Measurements from ENCODE around the gene ESF1. TPM values are rescaled to one million over a fixed set of nuclear protein-coding genes. Genes with fewer than 3 reads are reported as not detected.
"Not testable (repeated sequence)": the region's sequence is repeated elsewhere in the genome, so short reads cannot be mapped to it uniquely, and the experiment has no call there.

The ESF1 gene
- total RNA-seq, 1 donor from 2014 or later = 15.1 TPM

DNA sequence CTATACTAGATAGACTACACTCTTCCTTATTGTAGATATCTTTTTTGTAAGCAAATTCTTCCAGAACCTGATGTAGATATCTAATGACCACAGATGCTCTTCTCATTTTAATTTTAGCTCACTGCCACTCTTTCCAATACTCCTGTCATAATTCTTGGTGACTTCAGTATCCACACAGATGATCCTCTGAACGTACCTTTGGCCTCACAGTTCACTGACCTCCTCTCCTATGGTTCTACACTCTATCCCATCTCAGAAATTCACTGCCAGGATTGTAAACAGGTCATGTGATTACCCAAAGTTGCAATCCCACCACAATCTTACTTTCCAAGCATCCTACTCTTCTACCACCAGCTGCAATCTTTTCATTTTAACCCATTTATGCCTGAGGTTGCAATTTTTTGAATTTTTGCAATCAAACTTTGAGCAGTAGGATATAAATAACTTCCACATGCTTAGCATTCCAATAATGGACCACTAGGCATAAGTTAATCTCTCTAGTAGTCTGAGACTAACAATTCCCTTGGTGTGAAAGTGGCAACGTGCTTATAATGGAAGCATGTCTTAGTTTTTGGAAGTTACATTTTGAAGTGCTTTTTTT, 31.2 kb downstream of the ESF1 start:
- DNase-seq (ENCODE audit: low spot score) = no peak
- intact Hi-C loops (cut with DNase I) = no loop called here

DNA sequence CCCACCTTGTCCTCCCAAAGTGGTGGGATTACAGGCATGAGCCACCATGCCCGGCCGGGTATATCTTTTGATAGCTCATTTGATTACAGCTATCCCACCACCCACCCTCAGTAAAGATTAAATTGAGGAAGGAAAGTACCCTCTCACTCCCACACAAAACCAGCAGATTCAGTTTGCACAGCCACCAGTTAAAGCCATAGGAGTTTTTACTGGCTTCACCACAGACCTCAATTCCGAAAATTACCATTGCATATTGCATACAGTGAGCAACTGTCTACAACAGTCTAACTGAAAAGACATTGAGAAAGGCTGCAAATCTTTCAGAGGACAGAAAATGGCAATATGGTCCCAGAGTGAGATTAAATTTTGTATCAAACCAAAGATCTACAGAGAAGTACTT, 34.9 kb downstream of the ESF1 start:
- intact Hi-C loops (cut with DNase I) = no loop called here

DNA sequence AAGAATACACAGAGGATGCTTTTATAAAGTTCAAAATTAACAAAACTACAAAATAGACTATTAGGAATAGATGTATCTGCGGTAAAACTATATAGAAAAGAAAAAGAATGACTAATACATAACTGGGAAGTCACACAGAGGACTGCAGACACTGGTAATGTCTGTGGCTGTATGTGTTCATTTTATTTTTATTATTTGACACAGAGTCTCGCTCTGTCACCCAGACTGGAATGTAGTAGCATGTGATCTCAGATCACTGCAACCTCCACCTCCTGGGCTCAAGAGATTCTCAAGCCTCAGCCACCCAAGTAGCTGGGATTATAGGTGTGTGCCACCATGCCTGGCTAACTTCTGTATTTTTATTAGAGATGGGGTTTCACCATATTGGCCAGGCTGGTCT, 38.9 kb downstream of the ESF1 start:
- intact Hi-C loops (cut with DNase I) = no loop called here
- no peak for DNase-seq (ENCODE audit: low spot score)

More for the DNA sequence above, 34.9 kb downstream of the ESF1 start:
- DNase-seq (ENCODE audit: low spot score) = no peak

DNA sequence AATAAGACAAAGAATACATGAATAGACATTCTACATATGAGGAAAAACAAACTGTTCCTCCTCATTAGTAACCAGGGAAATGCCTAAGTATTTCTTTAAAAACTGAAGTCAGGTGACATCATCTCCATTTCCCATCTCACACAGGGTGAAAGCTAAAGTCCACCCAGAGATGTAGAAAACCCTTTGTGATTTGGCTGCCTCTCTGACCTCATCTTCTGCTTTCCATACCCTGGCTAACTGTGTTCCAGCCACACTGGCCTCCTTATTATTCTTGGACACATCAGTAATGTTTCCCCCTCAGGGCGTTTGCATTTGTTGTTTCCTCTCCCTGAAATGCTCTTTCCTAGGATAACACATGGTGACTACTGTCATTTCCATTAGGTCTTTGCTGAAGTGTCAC, 40.4 kb downstream of the ESF1 start:
- intact Hi-C loops (cut with DNase I) = no loop called here
- no peak for DNase-seq (ENCODE audit: low spot score)

DNA sequence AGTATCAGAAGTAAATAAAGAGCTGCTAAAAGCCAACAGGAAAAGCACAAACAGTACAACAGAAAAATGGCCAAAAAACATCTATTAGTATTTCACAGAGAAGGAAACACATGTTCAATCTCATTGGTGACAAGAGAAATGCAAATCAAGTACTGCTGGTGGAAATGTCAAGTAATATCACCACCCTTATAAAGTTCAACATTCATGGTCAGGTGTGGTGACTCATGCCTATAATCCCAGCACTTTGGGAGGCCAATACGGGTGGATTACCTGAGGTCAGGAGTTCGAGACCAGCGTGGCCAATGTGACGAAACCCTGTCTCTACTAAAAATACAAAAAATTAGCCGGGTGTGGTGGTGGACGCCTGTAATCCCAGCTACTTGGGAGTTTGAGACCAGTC, 42.8 kb downstream of the ESF1 start:
- DNase-seq (ENCODE audit: low spot score) = no peak
- intact Hi-C loops (cut with DNase I) = no loop called here

DNA sequence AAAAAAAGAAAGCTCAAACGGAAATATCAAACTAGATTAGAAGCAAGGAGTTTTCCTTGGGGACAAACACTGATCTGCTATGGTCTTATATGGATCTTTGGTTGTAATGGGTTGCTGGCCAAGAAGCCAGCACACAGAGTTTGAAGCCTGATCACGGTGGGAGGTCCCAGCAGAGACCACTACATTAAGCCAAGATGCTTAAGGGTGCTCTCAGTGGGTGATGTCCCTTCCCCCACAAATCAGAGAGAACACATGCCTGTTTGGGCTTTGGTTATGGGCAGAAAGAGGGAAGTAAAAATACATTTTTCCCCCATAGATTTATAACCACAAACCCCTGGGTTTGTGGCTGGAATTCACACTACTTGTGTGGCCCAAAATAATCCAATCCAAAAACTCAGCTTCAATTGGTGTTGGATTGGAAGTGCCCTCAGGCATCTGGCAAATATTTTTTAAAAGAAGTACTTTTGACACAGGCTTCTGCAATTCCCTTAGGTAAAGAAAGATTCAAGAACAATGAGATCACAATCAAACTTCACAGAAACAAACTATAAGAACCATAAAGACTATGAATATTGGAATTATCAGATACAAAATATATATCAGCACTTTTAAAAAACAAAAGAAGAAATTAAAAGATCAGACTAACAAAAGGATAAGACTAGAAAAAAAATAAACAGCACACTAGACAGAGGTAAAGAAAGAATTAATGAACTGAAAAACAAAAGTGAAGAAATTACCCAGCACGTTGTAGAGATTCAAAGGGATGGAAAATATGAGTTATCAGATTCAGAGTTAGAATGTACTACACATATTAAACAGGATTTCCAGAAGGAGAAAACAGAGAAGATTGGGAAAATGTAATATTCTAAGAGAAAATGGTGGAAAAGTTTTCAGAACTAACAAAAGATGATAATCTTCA, 44.7 kb downstream of the ESF1 start:
- no peak for DNase-seq (ENCODE audit: low spot score)
- intact Hi-C loops (cut with DNase I) = no loop called here

DNA sequence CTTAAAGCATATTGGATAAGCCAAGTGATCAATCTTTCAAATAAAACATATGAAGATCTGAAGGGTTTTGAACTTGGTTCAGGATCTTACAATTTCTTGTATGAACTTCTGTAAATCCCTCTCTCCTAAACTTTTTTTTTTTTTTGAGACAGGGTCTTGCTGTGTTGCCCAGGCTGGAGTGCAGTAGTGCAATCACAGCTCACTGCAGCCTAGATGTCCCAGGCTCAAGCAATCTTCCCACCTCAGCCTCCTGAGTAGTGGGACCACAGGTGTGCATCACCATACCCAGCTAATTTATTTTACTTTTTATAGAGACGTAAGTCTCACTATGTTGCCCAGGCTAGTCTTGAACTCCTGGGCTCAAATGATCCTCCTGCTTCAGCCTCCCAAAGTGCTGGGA, 46.5 kb downstream of the ESF1 start:
- DNase-seq (ENCODE audit: low spot score); intact Hi-C loops (cut with DNase I): not testable (repeated sequence)

DNA sequence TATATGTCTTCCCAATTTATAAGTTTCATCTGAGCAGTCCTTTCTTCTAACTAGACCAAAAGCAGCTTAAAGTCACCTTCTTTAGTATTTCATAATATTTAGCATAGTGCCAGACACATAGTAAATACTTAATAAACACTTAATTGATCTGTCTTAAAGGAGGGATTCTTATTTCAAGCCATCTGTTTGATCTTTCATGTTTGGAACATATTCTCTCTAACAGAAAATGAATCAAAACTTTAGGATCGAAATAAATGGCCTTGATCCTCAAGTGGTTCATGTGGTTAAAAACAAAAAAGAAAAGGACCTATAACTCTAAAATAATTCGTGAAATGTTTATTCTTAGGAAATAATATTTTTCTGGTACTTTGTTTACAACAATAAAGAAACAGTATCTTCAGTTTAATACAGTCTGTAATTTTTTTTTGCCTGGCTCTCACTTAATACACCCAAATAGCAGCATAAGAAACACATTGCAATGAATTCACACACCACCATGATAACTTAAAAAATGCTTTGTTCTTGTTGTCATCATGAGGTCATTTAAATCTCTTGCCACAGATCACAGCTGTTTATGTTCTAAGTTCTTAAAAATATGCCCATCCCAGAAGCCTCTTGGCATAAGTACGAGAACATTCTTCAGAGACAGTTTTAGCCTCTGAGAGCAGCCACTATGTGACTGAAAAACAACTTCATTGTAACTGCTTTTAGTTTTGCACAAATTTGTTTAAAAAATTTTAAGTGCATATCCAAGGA, 48.1 kb downstream of the ESF1 start:
- intact Hi-C loops (cut with DNase I) = no loop called here
- no peak for DNase-seq (ENCODE audit: low spot score)

DNA sequence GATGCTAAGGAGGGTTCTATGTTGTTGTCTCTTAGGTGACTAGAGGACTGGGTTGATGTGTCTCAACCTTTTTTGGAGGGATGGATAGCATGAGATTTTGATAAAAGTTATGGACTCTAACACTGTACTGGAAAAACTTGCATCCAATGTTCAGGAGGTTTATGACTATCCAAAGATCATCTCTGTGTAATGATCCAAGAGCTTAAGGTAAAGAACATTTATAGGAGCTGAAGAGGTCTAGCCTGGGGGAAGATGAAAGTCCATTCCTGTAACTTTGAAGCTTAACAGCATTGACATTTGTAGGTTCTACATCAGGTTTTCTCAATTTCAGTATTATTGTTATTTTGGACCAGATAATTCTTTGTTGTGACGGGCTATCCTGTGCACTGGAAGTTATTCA, 48.9 kb downstream of the ESF1 start:
- DNase-seq (ENCODE audit: low spot score) = no peak
- intact Hi-C loops (cut with DNase I) = no loop called here

DNA sequence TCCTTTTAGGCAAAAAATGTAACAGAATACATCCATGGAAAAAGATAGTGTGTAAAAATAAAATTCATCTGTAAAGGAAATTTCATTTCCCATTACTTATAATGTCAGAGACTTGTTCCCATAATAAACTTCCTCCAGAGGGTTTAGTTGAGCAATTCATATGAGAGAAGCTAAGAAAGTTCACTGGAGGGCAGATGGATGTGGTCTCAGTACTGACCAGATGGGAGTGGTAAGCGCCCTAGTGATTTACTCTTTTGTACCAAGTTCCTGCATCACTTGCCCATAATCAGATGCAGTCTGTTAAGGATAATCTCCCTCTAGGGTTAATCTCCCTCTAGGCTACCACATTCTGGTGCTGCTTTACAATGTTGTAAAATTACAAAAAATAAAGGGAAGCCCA, 61.7 kb downstream of the ESF1 start:
- intact Hi-C loops (cut with DNase I) = no loop called here

DNA sequence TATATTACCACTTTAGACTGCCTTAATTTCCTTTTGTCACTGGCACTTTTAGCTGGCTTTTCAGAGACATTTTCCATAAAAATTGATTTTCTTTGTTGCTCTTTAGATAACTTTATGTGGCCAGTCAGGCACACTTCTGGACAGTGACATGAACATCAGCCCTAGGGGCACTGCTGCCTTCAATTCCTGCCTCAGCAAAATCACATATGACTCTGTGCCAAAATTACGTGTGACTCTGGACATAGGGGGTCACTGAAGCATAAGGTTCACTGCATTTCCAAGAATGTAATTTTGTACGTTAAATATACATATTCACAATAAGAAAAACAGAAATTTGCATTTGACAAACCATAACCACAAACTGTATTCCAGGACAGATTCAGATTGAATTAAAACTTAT, 66.5 kb downstream of the ESF1 start:
- intact Hi-C loops (cut with DNase I) = no loop called here
- no peak for DNase-seq (ENCODE audit: low spot score)

More for the DNA sequence above, 61.7 kb downstream of the ESF1 start:
- no peak for DNase-seq (ENCODE audit: low spot score)

DNA sequence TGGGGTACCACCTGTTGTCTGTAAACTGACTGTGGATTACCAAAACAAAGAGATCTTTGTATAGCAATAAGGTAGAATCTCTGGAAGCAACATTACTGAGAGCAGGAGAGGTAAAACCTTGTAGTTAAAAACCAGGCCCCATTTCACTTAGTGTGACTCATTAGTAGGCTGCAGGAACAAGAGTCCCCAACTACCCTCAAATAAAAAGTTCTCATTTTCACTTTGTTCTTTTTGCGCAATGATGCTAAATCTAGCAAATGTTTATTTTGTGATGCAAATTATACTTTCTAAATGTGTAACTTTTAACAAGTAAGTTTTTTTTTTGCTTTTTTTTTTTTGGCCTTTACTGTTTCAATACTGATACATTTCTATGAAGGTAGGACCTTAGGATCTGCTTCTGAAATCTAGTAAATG, 67.1 kb downstream of the ESF1 start:
- intact Hi-C loops (cut with DNase I) = no loop called here
- no peak for DNase-seq (ENCODE audit: low spot score)

DNA sequence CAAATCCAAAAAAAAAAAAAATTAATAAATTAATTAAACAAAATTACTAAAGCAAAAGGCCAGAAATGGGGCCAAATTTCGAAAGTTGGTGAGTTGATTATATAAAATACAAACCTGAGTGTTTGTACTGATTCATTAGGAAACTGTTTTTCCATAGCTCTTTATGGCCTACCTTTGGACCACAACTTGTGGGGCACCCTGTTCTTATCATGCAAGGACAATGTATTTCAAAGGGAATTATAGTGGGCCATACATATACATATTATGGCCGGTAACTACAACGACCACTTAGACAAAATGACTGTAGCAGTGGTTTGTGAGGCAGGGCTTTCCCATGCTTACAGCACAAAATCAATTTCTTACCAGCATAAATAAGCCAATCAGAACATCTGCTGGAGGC, 69.5 kb downstream of the ESF1 start:
- no peak for DNase-seq (ENCODE audit: low spot score)
- intact Hi-C loops (cut with DNase I) = no loop called here

DNA sequence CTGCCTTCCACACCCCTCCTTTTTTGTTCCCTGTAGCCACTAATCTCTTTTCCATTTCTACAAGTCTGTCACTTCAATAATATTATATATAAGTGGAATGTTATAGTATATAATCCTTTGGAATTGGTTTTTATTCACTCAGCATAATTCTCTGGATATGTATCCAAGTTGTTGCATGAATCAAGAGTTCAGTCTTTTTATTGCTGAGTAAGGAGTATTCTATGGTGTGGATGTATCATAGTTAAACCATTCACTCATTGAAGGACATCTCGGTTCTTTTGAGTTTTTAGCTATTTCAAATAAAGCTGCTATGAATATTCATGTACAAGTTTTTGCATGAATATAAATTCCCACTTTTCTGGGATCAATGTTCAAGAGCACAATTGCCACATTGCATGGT, 76.5 kb downstream of the ESF1 start:
- intact Hi-C loops (cut with DNase I) = no loop called here
- DNase-seq (ENCODE audit: low spot score) = no peak

DNA sequence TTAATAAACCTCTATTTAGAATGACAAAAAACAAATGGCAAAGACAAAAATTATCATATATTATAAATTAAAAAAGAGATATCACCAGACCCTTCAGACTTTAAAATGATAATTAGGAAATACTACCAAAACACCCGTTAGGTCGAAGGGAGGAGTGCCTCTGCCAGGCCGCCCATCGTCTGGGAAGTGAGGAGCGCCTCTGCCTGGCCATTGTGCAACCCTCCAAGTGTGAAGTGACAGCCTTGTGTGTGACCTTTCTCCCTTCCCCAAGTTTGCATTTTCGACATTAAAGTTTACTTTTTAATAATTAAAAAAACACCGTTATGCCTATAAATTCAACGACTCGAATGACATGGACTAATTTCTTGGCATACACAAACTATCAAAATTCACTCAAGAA, 81.5 kb downstream of the ESF1 start:
- DNase-seq (ENCODE audit: low spot score) = no peak
- intact Hi-C loops (cut with DNase I) = no loop called here

DNA sequence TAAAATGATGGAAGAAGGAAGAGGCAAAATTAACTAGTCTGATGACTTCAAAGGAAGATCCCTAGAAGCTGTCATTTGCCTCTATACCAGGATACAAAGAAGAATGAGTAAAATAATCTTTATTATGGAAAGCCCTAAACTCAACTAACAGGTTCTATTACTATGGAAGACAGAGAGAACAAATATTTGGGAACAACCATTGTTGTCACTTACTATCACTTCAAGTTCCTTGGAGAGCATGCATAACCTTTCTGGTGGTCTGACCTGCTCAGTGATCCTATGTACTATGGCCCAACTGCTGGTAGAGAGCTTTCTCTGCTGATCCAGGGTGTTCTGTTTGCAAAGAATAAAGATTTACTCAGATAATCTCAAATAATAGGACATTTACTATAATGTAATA, 83.2 kb downstream of the ESF1 start:
- intact Hi-C loops (cut with DNase I) = no loop called here
- DNase-seq (ENCODE audit: low spot score) = no peak

DNA sequence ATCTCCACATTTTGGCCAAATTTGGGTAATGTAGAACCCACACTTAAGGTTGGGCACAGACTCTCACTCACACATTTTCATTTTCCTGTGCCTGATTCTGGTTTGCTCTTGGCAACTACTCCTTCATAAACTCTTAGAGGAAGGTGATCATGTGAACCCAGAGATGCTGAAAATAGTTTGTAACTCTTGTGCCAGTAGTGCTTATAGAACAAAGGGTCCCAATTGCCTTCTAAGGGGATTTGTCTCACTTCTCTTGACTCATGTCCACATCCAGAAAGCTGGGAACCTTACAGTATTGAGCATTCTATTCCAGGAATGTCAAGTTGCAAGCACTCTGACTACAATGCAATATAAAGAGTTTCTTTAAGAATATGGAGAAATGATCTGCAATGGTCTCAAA, 84.0 kb downstream of the ESF1 start:
- DNase-seq (ENCODE audit: low spot score) = no peak
- intact Hi-C loops (cut with DNase I) = no loop called here

DNA sequence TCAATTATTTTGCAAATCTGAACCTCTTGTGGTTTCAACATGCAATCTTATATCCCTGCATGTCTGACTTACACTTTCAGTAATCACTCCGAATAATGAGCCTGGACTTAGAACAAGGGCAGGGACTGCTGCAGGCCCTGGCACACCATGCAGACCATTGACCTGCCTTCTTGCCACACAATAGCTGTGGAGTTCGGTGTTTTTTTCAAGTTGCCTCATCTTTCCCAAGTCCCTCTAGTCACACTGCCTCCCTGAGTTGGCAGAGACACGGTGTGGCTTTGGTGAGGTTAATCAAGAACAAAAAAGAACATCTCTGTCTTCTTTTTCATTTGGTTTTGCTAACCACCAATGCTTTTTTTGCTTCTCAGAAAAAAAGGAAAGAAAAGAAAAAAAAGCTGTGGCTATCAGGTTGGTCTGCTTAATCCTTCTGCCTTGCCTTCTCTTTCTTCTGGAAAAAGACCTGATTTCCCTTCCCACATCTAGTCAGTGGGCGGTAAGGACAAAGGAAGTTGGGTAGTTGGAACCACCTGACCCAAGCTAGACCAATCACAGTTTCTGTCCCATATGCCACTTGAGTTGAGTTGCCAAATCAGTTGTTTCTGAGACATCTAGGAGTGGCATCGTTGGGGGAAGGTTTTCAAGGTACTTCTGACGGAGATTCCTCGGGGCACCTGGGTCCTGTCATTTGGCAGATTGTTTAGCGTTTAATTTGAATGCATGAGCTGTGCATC, 90.1 kb downstream of the ESF1 start:
- intact Hi-C loops (cut with DNase I) = no loop called here
- no peak for DNase-seq (ENCODE audit: low spot score)

DNA sequence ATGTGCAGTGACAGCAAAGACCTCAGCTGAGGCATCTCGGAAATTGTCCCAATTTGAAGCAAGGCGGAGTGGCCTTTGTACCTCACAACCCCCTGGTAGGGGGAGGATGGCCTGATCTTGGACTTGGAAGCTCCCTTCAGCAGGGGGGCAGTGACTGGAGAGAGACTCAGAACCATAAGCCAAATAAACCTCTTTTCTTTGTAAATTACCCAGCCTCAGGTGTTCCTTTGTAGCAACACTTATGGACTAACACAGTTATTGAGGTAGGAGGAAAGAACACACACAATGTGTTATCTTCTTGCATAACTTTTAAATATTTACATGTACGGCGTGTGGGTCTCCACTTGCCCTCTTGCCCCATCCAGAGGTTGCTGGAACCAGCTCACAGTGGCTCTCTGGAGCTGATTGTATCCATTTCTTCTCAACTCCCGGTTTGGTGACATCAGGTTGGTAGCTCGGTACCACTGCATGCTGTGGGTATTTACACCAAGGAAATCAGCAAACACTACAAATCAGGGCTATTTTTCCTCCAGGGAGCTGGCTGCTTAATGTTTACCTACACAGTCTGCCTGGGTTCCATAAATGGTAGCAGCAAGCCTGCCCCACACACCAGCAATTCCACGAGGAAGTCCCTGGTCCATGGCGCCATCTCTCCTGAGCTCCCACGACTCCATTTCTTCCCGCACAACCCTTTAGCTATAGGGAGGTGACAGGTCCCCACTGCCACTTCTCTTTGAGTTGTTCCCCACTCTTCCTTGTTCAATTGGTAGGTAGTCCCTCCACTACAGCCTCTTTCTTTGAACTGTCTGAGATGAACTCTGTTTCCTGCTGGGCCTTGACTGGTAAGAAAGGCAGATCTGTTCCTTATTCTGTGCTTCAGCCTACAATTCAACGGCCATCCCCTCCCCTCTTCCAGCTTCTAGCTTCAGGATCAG, 91.7 kb downstream of the ESF1 start:
- DNase-seq (ENCODE audit: low spot score) = no peak
- intact Hi-C loops (cut with DNase I) = no loop called here
